GM21423 (cell line): Measurements from ENCODE around the gene ZNF605.
A peak's percentile ranks its signal among the peaks of the same experiment; 100 is the strongest.
"Not testable (repeated sequence)": the region's sequence is repeated elsewhere in the genome, so short reads cannot be mapped to it uniquely, and the experiment has no call there.

ENCODE experiments used
- ATAC-seq: cut with Tn5 transposase; IDR thresholded peaks from one replicate; pipeline ENCODE4 v1.9.1; 2021; ENCODE audit warnings: mild to moderate bottlenecking, moderate library complexity; ENCODE audit not compliant: unreplicated experiment

Gene ZNF605

GRCh38 chr12:132908145-132909029, 47.7 kb downstream of the ZNF605 start:
- ATAC-seq = peak; percentile 92

- ATAC-seq = not testable (repeated sequence)
Measured at GRCh38 chr12:132907789-132908144, 48.3 kb downstream of the ZNF605 start.

GRCh38 chr12:132907216-132907615, 48.9 kb downstream of the ZNF605 start:
- no peak for ATAC-seq

GRCh38 chr12:132904718-132905328, 51.3 kb downstream of the ZNF605 start:
- ATAC-seq = no peak

- no peak for ATAC-seq
Measured at GRCh38 chr12:132899033-132899432, 57.1 kb downstream of the ZNF605 start.

GRCh38 chr12:132888852-132889251, 67.3 kb downstream of the ZNF605 start:
- no peak for ATAC-seq

GRCh38 chr12:132887513-132888351, 68.4 kb downstream of the ZNF605 start, which contains the start of gene CHFR:
Gene CHFR, minus strand, starts transcription at chr12:132887605. Its CDS starts 277 bp downstream, at chr12:132887328.
- ATAC-seq = peak; percentile 97

- ATAC-seq = peak; percentile 24
Measured at GRCh38 chr12:132886529-132887477, 69.3 kb downstream of the ZNF605 start.

- no peak for ATAC-seq
Measured at GRCh38 chr12:132881818-132882217, 74.3 kb downstream of the ZNF605 start.

GRCh38 chr12:132874620-132875019, 81.5 kb downstream of the ZNF605 start:
- not testable (repeated sequence) for ATAC-seq

- ATAC-seq = no peak
Measured at GRCh38 chr12:132874175-132874574, 81.9 kb downstream of the ZNF605 start.

GRCh38 chr12:132873724-132874123, 82.4 kb downstream of the ZNF605 start:
- ATAC-seq = no peak

GRCh38 chr12:132872975-132873421, 83.1 kb downstream of the ZNF605 start:
- no peak for ATAC-seq

GRCh38 chr12:132872073-132872855, 83.8 kb downstream of the ZNF605 start:
- no peak for ATAC-seq

- no peak for ATAC-seq
Measured at GRCh38 chr12:132869551-132869950, 86.6 kb downstream of the ZNF605 start.
